Fibroblast of lung (primary cell): Measurements from ENCODE around the gene DCAF11.

ENCODE experiments used
- EZH2 ChIP-seq: IDR thresholded peaks from 2 replicates; pipeline ENCODE4 v1.5.1; 2012; ENCODE audit warnings: low read length, control low read depth, mild to moderate bottlenecking; ENCODE audit errors: missing control alignments
- TF ChIP-seq, protein P1 (sequence below), 2 donors: IDR thresholded peaks in 1 of 2; conservative IDR thresholded peaks in 1 of 2; 1 replicate in 1 of 2; 2 replicates in 1 of 2; pipeline ENCODE4 v1.5.1; 2011 to 2012; ENCODE audit warnings: low read length in 2 of 2, control low read depth in 1 of 2, inconsistent platforms in 1 of 2, low read depth in 1 of 2, mild to moderate bottlenecking in 1 of 2

DNA sequence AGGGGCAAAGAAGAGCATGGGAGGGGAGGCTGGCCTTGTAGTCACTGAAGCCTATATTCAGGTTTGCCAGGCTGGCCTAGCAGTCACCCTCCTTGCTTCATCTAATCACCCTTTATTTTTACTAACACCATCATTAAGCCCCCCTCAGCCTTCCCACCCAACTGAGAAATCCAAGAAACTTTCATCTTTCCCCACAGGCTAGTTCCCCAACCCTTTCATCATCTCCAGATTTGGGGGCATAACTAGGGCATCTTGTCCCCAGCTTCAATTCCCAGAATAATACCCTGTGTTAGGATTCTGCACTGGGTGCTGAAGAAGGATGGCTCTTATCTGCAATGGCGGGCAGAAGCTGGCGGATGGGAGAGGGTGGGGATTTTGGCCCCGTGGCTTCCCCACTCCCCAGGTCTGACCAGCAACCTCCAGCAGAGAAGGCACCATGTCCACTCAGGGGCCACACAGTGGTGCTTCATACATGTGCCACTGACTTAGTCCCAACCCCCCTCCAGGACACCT lies 13.5 kb upstream of the DCAF11 start:
- TF ChIP-seq, protein P1, sequence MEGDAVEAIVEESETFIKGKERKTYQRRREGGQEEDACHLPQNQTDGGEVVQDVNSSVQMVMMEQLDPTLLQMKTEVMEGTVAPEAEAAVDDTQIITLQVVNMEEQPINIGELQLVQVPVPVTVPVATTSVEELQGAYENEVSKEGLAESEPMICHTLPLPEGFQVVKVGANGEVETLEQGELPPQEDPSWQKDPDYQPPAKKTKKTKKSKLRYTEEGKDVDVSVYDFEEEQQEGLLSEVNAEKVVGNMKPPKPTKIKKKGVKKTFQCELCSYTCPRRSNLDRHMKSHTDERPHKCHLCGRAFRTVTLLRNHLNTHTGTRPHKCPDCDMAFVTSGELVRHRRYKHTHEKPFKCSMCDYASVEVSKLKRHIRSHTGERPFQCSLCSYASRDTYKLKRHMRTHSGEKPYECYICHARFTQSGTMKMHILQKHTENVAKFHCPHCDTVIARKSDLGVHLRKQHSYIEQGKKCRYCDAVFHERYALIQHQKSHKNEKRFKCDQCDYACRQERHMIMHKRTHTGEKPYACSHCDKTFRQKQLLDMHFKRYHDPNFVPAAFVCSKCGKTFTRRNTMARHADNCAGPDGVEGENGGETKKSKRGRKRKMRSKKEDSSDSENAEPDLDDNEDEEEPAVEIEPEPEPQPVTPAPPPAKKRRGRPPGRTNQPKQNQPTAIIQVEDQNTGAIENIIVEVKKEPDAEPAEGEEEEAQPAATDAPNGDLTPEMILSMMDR (conservative IDR thresholded peaks at IDR 0.05 in 1 of 2, IDR thresholded peaks at IDR 0.05 in 1 of 2; ENCODE audit: low read depth in 1 of 2, low read length in 2 of 2), result no peak
- no peak for TF ChIP-seq EZH2
